SH-SY5Y (cell line): ENCODE measurements around the gene CCT3.
A peak's percentile ranks its signal among the peaks of the same experiment; 100 is the strongest.

Source experiments
- GATA2 ChIP-seq: IDR thresholded peaks from 2 replicates; pipeline ENCODE4 v1.6.1; 2011; ENCODE audit warnings: mild to moderate bottlenecking, low read depth, low read length
- GATA3 ChIP-seq: IDR thresholded peaks from 2 replicates; pipeline ENCODE4 v1.6.1; 2011; ENCODE audit warnings: low read depth, mild to moderate bottlenecking, low read length, moderate library complexity

Gene CCT3

DNA sequence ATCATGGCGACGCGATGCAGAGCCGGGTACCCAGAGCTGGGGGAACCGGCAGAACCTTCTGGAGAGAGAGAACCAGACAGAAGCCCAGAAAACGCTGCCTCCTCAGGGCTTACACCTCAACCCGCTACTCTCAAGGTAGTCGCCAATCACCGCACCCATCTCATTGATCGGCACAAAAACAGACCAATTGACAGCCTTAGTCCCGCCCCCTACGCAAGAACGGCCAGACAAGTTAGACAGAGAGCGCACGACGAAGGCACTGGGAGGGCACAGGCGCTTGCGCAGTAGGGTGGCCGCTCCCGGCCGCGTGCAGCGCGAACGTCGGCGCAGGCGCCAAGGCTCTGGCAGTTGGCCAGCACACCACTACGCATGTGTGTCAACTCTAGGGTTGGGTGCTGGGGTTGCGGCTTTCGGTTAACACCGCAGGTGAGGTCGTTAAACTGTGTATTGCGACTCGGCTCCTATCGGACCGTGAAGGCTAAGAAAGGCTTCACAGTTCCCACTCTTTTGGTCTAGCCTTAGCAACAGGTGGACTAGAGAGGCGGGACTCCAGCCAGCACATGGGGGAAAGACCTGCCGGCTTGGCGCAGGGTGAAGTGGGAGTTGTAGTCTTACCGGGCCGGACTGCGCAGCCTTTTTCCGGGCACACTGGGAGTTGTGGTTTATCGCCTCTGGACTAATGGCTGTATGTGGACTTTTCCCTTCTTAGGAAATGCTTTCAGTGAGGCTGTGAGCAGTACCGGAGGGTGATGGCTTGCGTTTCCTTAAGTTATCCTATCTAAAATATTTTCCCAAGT is at the start of gene CCT3, which contains the start of gene TSACC:
Gene CCT3, minus strand, starts transcription at position 113 of the 797 bp plus-strand sequence. Its CDS starts 108 bp downstream, at position 5.
Gene TSACC, plus strand, starts transcription at position 347 of the 797 bp plus-strand sequence. CDS start 1,232 bp downstream, outside the sequence.
- TF ChIP-seq GATA2 (no peak; the same call in 1 of the 2 replicates), GATA3 (no peak)

DNA sequence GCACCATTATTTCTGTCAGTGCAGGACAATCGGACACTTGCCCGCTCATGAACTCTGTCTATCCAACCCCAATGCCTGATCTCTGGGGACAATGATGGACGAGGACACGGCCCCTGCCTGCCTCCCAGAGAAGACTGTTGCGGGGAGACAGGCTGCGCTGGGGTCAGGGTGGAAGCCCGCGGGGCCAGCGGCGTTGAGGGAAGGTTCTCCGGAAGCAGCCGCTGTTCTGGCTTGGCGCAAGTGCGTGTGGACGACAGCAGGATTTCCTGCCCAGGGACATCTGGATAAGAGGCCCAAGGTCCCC is 49.7 kb upstream of the CCT3 start:
- no peak for TF ChIP-seq GATA2
- TF ChIP-seq GATA3: no peak

DNA sequence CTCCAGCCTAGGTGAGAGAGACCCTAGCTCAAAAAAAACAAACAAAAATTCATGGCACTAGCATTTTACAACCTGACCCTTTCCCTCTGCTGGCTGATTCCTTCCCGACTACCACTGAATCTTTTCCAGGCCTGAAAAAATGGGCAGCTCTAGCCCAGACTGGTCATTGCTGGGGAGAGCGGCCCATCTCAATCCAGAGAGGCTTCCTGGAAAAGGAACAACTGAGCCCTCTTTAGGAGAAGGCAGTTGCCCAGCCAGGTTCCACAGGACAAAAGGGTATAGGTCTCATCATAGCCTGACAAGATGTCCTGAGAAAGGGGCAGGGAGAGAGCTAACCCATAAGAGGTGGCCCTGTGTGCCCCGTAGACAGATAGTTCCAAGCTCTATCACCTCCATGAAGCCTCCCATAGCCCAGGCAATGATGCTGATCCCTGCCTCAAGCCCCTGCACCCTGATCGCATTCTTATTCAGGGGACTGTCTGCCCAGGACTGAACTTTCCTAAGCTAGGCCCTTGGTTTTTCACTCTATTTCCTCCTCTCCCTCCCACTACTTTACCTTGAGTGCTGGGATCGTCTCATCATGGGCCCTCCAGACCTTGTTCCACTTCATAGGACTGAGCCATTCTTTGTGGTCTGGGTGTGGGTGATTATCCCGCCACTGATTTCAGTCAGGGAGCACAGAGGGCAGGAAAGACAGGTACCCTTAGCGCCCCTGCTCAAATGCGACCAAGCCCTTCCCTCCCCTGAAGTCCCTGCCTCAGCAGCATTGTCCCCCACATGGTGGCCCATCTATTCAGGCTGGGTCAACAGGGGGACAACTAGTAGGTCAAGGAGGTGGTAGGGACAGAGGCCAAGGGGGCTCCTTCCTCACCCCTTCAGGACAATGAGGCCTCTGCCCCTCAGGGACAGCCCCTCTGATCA is 49.1 kb upstream of the CCT3 start:
- TF ChIP-seq GATA3 (no peak), GATA2 (no peak)

DNA sequence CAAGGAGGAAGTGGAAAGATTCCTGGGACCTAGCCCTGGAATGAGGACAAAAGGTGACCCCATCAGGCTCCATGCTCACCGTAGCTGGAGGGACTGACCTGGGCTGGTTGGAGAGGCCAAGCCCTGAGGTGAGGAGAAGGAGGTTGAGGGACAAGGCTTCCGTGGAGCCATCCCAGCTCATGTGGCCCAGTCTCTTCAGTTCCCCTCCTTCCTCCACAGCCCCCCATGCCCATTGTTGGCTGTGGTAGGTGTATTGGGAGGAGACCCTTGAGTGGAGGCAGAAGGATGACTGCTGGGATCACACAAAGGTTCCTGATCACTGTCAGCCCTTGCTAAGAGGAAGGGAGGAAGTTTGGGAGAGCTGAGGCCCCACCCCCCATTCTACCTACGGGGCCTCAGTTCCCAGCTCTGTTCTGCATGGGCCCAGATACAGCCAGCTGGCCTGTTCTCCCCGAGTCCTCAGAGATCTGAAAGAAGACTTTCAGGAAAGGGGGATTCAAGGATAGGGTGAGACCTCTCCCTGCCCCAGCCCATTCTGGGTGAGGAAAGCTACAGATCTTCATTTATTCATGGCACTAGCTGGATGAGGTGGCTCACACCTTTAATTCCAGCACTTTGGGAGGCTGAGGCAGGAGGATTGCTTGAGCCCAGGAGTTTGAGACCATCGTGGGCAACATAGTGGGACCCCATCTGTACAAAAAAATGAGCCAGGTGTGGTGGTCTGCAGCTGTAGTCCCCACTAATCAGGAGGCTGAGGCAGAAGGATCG is 48.2 kb upstream of the CCT3 start:
- TF ChIP-seq GATA2: no peak
- TF ChIP-seq GATA3: no peak

DNA sequence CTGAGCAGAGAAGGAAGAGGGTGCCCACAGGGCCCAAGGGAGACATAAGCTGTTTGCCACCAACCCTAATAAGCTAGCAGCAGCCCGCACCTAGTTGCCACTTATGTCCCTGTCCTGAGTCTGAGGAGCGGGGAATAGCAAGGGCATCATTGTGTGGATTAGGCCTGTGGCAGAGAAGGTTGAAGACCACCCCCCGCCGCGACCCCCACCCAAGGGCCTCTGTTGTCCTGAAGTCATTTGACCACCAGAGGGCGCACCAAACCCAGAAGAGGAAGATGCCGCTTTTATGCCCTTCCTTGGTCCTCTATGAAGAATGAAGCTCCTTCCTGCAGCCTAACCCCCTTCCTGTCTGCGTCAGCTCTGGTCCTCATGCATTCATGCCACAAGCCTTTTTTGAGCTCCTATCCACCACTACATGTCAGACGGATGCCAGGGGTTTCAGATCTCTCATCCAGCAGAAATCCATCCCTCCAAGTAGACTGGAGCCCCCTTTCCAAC is 47.5 kb upstream of the CCT3 start:
- no peak for TF ChIP-seq GATA2
- TF ChIP-seq GATA3: no peak

DNA sequence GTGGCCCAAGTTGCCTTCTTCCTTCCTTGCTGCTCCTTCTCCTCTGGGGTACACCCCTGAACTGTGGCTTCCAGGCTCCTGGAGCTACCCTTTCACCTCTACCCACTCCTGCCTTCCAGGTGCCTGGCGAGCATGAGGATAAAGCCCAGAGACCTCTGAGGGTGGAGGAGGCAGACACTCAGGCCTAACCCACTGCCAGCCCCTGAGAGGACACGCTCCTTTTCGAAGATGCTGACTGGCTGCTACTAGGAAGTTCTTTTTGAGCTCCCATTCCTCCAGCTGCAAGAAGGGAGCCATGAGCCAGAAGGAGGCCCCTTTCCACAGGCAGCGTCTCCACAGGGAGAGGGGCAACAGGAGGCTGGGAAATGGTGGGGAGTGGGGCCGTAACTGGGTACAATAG is 46.6 kb upstream of the CCT3 start:
- TF ChIP-seq GATA2 (no peak), GATA3 (no peak)

DNA sequence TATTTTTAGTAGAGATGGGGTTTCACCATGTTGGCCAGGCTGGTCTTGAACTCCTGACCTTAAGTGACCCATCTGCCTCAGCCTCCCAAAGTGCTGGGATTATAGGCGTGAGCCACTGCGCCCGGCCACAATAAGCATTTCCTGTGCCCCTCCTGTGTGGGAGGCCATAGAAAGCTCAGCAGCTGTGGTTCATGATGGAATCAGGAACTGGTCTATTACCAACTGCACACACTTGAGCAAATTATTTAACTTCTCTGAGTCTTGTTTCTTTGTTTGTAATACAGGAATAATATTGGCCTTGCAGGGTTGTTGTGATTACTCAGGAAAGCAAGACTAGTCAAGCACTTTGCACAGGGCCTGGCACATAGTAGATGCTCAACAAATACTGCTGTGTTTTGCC is 45.9 kb upstream of the CCT3 start:
- TF ChIP-seq GATA3 (no peak), GATA2 (no peak)

DNA sequence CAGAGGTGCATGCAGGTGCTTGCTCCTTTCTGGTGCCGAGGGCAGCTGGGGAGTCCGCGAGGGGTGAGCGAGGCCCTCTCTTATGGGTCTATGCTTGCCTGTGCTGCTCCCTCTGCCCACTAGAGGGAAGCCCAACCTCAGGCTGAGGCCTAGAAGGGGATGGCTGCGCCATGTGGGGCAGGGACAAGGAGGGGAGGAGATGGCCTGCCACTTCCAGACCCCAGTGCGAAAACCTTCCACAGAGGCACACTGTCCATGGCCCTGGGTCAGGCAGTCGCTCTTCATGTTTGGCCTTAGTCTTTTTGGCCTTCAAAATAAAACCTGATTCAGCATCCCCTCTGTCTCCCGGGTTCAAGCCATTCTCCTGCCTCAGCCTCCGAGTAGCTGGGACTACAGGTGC is 44.9 kb upstream of the CCT3 start:
- TF ChIP-seq GATA2 (no peak), GATA3 (no peak)

DNA sequence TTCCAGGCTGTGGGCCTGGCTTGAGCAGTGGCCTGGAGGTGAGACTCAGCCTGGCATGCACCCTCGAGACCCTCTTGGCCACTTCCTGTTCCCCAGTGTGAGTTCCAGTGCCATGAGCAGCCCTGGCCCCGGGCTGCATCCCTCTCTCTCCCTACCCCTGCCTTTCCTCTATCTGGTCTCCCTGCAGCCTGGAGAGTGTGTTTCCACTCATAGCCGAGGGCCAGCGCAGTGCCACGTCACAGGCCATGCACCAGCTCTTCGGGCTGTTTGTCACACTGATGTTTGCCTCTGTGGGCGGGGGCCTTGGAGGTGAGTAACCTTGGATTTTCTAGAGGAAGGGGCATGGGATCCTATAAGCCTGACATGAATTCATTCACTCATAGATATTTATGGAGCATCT is 44.5 kb upstream of the CCT3 start:
- TF ChIP-seq GATA2: no peak
- no peak for TF ChIP-seq GATA3

DNA sequence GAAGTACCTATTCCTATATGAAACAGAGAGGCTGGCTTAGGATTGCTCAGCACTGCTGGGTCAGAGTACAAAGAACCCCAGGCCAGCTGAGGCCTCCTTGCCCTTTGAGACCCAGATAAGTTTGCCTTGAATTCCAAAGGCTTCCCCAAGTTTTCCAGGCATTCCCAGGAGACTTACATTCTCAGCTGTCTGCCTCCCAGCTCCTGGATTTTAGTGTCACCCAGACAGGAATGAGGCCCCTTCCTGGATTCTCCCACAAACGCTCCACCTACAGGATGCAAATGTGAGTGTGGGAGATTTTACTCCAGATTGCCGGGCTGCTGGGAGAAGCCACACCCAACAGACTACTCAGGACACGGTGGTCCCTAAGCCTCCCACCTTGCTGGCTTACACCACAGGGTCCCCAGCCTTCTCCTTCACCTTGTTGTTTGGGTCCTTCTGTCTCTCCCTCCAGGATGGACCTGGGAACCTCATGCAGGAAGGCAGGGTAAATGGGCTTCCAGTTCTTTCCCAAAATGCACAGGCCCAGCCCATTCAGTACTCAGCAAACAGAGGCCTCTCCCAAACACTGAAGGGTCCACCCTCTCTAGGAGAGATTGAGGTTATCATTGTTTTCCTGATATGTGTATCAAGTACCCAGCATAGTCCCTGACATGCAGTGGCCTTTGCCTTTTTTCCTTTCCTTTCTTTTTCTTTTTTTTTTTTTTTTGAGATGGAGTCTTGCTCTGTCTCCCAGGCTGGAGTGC is 41.5 kb upstream of the CCT3 start:
- TF ChIP-seq GATA3: no peak
- peak; percentile 46; the same call in 1 of the 2 replicates for TF ChIP-seq GATA2

DNA sequence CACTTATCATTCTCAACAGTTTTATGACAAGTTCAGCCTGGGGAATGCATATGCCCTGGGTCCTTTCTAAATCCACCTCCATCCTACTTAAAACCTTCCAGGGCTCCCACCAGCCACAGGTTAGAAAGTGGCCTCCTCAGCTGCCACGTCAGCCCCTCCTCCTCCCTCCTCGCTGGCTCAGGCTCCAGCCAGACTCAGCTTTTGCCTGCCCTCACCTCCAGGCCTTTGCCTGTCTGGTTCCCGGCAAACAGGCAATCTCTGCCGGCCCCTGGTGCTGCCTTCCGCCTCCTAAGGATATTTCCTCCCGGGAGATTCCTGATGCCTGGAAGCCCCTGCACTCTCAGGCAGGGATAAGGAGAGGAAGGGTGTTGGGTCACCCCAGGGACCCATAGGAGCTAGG is 40.5 kb upstream of the CCT3 start:
- TF ChIP-seq GATA2: no peak
- no peak for TF ChIP-seq GATA3

DNA sequence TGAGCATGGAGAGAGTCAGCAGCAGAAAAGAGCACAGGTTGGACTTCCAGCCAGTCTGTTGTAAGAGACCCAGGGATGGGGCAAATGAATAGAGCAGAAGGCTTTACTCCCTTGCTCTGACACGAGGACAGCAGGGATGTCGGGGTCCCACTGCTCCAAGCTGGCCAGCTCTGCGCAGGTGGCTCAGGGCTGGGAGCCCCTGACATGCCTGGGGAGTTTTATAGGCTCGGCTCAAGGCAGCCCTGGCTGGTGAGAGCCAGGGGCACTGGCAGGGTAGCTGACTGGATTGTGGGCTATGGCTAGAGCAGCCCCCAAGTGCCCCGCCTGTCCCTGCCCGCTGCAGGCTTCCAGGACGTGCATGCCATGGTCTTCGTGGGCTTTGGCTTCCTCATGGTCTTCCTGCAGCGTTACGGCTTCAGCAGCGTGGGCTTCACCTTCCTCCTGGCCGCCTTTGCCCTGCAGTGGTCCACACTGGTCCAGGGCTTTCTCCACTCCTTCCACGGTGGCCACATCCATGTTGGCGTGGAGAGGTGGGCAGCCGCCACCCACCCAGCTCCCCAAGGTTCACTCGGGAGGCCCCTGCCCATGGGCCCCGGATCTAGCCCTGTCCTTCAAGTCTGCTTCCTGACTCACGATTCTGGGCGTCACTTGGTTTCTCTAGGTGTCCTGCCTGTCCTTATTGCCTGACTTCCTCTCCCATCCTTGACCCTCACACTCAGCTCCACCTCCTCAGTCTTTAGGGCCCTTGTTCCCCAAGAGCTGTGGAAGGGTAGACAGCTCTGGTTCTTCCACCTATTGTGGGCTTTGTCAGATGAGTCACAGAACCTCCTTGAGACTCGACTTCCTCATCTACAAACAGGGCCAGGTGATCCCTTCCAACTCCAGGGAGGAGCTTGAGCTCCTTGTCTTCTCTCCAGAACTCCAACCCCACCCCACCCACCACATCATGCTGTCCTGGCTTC is 39.1 kb upstream of the CCT3 start:
- TF ChIP-seq GATA3: no peak
- no peak for TF ChIP-seq GATA2

DNA sequence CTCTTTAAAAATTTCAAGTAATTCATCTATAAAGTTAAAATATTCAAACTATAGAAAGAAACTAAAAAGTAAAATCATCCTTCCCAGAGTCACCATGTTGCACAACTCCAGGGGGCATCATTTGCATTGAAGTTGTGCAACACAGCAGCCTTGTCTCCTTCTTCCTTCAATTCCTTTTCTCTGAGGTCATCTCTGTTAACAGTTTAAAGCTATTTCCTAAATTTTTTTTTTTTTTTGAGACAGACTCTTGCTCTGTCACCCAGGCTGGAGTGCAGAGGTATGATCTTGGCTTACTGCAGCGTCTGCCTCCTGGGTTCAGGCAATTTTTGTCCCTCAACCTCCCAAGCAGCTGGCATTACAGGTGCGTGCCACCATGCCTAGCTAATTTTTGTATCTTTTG is 38.1 kb upstream of the CCT3 start:
- TF ChIP-seq GATA2: no peak
- TF ChIP-seq GATA3: no peak
